NK-92 treated with Interleukin-12 subunit alpha and Interleukin-12 subunit beta, amount 100 ng/mL, for 24 hours (cell line): ENCODE measurements around the gene CNTNAP2.

Experiments used
- DNase-seq: peaks from one replicate; lab custom pipeline; 2025; lab: John Stamatoyannopoulos, UW

Gene CNTNAP2

DNA sequence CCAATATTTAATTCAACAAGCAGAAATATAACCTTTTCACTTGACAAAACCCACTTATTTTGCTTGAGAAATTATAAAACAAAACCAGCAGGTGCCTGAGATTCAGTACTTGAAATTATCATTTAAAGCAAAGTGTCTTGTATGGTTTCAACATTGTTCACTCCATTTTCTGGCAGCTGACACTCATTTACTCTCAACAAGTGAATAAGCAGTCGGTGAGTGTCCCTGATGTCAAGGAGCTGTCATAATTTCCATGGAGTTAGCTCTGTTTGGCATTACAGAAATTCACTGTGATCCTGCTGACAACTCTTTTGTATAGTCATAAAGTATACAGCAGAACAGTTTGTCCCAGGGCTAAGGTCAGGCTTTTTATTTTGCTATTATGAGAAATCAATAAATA, 490.0 kb downstream of the CNTNAP2 start:
- DNase-seq, result no peak

DNA sequence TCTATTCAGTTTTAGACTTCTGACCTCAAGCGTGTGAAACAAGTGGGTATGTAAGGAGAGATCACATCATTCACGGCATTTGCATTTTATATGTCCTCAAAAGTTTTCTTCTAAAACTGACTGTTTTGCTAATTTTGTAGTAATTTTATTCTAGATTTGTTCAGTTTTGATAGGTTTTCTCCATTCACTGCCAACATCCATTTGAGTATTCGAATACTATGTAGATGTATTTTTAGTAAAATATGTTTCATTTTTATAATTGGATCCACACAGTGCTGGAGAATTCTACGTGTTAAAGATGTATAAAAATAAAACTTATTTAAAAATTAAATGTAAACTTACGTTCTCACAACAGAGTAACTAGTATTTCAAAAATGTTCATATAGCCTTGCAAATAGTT, 503.0 kb downstream of the CNTNAP2 start:
- no peak for DNase-seq

DNA sequence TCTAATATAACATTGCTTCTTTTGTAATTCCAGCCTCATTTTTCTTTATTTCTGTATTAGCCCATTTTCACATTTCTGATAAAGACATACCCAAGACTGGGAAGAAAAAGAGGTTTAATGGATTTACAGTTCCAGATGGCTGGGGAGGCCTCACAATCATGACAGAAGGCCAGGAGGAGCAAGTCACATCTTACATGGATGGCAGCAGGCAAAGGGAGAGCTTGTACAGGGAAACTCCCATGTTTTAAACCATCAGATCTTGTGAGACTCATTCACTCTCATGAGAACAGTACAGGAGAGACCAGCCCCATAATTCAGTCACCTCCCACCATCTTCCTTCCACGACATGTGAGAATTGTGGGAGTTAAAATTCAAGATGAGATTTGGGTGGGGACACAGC, 510.3 kb downstream of the CNTNAP2 start:
- no peak for DNase-seq

DNA sequence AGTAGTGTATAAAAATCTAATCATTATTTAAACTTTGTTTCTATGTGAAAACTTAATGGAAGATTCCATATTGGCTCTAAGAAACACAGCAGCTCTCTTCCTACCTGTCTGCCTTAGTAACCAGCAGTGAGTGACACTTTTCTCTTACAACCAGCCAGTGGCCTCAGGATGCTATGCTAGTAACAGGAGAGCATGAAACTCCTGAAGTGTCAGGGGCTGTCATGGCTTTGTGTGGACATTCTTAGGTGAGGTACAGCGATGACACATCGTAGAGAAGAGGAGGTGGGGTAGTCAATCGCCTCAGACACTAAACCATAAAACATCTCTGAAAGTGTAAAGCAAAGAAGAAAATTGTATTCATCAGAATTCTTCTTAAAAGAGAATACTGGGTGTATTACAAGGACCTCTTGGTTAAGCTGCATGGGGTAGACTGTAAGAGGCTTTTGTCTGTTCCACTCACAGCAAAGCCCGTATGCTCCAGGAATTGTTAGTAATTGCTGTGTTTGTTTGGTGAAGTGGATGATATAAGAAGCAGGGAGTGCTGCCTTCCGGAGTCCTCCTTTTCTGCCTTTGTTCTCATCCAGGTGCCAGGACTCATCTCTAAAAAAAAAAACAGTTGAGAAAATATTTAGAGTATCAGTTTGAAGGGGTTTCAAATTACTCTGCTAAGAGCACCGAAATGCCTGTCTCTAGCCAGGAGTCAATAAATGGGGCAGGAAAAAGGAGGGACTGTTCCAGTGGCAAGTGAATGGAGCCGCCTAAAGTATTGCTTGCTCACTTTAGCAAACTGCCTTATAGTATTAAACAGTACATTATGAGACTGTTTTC, 518.8 kb downstream of the CNTNAP2 start:
- no peak for DNase-seq

DNA sequence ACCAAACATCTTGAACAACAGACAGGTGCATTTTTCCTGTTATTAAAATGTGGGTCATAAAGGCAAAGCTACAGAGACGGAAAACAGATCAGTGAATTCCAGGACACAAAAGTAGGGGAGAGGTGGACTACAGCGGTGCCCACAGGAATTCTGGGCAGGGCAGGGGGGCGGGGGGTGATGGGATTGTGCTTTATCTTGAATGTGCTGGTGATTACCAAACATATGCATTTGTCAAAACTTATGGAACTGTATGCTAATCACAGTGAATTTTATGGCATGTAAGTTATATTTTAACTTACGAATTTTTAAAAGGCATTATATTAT, 519.4 kb downstream of the CNTNAP2 start:
- no peak for DNase-seq

DNA sequence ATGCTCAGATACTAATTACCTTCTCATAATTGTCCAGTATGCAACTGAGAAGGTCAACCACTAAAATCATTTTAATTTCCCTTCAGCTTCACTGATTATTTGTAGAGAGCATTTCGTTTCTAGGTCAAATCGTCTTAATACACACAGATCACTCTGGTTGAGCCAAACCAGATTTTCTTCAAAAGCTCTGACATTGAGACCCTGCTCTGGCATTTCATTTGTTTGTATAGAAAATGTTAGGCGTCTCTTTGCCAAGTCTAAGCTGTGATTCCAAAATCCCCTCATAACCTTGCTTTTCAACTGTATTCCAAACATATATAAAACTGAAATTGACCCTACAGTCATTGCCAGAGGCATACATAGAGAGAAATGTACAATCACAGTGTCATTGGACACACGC, 520.0 kb downstream of the CNTNAP2 start:
- no peak for DNase-seq

DNA sequence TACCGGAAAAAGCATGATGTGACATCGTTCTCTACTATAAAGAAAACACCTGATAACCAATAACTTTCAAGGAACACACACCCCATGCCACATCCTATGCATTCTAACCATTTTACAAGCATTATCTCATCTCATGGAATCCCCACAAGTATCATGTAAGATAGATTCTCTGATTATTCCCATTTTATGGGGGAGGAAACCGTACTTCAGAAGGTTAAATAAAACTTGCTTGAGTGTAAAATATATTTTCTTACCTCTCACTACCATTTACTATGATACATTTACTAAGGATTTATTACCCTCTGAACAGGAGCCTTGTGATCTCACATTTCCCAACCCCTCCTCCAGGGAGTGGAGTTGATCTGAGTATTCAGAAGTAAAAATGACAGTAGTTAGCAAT, 522.7 kb downstream of the CNTNAP2 start:
- DNase-seq, result no peak

DNA sequence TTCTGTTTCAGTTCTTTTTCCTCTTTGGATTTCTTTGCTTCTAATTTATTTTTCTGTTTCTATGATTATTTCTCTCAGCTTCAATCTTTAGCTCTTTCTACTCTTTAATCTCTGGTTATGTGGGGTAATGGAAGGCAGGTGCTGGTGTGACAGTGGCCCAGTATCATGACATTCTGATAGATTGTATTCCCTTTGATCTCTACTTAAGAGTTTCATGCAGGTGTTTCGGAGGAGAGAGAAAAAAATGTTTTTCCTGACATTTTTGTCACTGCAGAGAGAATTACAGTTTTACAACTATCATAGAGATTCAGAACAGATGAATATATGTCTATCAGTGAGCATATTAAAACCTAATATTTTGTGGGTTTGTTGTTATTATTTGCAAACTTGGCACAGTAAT, 524.9 kb downstream of the CNTNAP2 start:
- no peak for DNase-seq

DNA sequence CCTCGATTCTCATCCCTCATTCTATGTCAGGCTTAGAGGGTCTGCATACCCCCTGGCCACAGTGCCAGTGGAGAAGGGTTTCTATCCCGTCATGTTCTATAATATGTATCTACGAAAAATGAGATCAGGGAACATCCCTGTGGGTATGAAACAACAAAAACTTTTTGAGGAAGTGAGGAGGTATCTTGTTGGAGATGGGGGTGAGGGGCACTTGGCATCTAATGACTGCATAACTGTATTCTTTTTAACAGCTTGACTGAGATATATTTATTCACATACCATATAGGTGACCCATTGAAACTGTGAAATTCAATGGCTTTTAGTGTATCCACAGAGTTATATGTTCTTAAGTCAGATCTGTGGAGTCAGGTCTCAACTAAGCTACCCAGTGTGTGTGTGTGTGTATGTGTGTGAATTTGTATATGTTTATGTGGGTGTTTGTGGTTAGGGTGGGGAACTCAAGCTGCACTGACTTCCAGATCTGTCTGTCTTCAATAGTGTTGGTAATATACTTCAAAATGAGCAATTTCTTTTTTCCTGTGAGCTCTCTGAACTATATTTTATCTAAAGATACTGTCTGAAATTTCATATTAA, 528.9 kb downstream of the CNTNAP2 start:
- no peak for DNase-seq

DNA sequence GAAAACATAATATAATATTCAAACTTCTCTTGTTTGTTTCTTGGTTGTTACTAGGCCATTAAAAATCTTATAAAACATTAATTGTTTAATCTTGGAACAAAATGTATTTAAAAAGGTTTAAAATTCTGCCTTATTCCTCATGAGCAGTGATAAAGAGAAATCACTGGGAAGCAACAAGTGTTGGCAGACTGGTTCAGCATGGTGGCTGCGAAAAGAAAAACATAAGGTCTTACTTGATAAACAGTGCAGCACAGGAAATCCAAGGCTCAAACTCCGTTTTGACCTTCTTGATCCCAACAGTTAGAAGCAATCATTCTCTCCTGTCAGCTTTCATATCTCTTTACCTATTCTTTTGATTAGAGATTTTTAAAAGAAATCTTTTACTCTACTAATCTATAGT, 530.8 kb downstream of the CNTNAP2 start:
- DNase-seq, result no peak

DNA sequence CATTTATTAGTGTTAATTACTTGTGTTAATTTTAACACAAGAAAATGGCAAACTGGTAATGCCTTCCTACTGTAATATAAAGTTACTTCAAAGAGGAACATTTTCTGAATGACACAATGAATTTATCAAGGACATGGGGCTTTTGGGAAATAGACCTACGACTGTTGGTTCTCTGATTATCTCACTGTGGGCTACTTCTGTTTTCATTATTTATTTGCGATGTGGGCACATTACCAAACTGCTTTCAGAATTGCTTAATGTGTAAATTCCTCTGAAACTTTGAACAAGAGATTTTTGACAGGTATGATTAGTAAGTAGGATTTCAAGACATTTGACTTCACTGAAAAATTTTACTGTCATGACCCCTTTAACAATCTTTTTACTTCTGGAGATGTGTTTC, 535.6 kb downstream of the CNTNAP2 start:
- no peak for DNase-seq

DNA sequence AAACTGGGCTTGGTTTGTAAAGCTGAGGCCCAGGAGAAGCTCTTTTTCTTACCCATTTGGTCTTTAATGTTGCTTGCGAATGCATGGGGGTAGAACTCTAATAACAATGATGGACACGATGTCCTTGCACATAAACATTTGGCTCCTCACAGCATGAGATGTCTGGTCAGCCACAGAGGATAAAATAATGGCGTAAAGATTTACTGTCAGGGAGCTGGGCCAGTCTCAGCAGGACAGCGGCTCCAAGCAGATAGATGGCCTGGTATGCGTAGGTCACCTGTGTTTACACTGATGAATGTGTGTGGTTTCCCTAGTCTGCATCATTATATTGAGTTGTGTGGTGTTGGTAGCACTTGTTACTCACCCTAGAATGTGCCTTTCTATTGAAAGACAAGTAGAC, 537.4 kb downstream of the CNTNAP2 start:
- no peak for DNase-seq

DNA sequence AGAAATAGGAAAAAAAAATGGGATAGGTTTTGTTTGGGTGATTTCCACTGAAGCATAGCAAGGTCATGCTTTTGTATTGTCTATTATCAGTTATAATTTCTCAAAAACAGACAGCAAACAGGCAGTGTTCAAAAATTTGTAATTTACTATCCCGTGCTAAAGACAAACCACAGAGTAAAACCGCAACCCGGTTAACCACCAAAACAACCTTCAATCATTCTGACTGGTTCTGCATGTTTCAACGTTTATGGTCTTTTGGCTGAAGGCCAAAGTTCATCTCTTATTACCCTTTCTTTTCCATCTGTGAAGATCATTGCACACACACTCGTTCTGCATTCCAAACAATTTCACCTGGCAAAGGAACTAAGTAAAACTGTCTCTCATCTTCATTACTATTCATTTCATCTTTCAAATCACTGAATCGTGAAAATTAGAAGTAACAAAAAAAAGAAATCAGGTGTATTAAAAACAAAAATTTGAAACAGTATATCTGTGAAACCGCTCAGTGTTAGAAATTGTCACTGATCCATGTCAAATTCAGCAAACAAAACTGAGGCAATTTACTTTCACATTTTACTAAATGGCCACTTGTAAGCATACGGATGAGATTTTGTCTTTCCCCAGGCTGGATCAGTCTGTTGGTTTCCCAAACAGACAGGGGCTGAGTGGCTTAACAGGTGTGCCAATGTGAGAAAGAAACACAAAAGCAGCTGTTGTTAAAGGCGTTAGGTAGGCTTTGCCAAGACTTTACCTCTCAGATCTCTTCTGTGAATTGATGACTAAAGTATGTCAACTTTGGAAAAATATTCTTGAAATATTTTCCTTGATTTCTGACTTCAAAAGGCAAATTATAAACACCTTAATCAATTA, 539.6 kb downstream of the CNTNAP2 start:
- DNase-seq, result no peak

DNA sequence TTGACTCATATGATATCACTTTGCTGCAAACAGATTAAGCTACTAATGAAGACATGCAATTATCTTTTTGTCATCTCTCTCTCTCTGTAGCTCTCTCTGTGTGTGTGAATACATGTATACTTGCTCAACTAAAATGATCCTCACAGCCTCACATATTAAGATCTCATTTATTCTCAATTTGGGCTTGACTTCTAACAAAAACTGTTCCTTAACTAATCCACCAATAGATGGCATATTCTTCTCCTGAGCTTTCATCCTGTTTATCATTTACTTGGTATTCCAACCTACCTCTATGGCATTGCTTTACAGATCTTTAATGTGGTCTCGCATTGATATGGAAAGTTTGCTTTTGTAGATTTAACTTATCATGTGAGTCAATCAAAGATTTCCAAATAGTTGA, 540.4 kb downstream of the CNTNAP2 start:
- no peak for DNase-seq

DNA sequence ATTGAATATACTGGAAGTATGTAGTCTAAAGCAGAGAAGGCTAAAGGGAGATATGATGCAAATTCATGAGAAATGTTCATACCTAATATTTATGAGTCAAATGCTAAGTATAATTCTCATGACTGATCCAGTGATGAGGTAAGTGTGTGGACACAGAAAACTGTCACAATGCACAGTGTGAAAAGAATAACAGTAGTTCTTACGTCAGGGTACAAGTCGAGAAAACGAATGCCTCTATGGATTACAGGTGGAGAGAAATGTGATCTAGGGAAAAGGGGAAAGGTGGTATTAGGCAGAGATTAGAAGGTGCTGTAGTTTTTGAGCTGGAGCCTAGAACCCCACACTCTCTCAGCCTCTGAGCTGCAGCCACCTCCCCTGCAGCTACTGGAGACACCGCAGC, 542.0 kb downstream of the CNTNAP2 start:
- no peak for DNase-seq

DNA sequence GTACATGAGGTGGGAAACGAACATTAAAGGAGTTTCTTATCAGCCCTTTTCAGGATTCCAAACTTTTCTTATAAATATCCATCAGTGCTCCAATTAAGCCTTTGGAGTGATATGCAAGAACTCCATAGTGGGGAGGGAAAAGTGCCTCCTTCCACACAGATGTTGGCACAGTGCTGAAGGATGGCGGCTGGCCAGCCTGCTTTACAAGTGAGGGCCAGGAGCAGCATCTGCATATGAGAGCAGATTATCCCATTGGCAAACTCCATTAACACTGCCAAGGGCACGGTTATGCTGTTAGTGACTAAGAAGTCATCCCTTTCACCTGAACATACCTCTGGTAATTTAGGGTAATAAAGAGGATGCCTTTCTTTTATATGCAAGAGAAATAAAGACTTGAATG, 543.1 kb downstream of the CNTNAP2 start:
- no peak for DNase-seq

DNA sequence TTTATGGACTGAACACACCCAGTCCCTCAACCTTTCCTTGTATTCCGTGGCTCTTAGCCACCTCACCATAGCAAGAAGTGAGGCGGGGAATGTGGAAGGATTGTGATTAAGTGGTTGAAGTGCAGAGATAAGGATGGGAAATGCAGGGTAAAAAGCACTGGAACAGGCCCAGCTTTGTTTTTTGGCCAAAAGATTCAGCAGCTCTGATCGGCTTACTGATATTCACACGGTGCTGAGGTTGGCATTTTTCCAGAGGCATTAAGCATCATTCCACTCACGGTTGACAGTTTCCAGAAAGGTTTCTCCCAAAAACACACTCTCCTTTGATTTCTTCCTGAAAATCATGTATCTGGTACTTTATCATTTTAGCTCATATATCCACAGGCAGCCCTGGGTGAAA, 544.2 kb downstream of the CNTNAP2 start:
- DNase-seq, result no peak

DNA sequence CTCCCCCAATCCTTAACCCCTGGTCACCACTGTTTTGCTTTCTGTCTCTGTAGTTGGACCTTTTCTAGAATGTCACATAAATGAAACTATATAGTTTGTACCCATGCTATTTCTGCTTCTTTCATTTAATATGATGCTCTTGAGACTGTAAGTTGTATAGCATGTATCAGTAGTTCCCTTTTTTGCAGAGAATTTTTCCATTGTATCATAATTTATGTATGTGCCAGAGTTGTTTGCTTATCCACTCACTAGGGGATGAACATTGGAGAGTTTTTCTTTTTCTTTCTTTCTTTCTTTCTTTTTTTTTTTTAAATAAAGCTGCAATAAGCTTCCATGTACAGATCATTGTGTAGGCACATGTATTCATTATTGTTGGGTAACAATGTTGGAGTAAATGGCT, 544.8 kb downstream of the CNTNAP2 start:
- no peak for DNase-seq

DNA sequence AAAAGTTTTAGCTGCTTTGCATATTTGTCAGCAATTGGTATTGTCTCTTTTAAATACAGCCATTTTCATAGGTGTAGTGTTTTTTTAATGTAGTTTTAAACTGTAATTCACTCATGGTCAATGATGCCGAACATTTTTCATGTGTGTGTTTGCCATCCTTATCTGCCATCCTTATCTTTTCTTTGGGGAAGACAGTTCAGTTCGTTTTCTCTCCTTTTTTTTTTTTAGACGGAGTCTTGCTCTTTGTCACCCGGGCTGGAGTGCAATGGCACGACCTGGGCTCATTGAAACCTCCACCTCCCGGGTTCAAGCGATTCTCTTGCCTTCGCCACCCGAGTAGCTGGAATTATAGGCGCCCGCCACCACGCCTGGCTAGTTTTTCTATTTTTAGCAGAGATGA, 545.3 kb downstream of the CNTNAP2 start:
- DNase-seq, result no peak

DNA sequence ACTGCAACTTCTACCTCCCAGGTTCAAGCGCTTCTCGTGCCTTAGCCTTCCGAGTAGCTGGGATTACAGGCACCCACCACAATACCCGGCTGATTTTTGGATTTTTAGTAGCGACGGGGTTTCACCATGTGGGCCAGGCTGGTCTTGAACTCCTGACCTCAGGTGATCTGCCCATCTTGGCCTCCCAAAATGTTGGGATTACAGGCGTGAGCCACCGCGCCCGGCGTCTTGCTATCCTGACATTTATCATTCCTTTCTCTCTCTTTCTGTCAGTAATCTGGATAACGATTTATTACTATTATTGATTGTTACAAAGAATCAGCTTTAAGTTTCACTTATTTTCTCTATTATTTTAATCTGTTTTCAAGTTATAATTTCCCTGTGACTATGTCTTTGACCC, 548.4 kb downstream of the CNTNAP2 start:
- no peak for DNase-seq

DNA sequence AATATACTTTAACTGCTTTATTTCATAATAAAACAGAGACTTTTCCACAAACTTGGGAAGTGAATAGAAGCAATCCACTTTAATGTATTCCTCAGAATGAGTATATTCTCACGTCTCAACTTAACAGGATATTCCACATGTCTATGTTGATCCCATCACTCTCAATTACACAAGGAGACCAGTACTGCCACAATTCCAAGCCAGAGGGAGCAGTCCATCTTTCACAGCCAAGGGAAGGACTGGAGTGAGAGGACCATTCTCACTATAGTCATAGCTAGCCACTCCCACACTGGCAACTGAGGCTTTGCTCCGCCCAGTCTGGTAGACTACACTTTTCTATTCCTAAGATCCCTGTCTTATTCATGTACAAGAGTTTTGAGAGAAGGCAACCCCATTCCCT, 553.9 kb downstream of the CNTNAP2 start:
- no peak for DNase-seq

DNA sequence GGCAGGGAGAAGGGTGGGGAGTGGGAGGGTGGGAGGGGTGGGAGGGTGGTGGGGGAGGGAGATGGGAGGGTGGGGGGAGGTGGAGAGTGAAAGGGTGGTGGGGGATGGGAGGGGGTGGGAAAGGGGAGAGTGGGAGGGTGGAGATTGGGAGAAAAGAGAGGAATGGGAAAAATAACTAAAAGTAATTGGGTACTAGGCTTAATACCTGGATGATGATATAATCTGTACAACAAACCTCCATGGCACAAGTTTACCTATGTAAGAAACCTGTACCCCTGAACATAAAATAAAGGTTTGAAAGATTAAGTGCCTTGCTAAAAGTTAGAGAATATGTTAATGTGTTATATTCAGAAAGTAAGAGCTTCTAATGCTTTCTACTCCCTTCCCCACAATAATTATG, 564.9 kb downstream of the CNTNAP2 start:
- no peak for DNase-seq

DNA sequence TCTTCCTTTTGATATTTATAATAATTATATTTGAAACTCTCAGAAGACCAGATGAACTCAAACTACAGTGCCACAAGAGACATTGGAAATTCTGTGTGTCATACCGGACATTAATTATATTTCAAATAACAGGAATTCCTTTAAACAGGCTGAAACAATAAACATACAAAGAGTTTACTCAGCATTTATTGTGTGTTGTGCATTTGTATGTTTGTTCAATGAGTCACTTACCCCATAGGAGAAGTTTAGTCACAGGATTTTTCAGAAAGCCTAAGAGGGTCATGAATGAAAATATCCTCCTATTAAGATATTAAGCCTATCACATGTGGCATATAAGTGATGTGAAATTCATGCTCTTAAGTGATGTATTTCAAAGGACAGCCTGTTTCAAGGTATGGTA, 566.8 kb downstream of the CNTNAP2 start:
- no peak for DNase-seq
